HepG2 (cell line): Measurements from ENCODE around the gene CRNN. TPM values are rescaled to one million over a fixed set of nuclear protein-coding genes. Genes with fewer than 3 reads are reported as not detected.

Source experiments
- ATAC-seq: fragments of 200-7000 bp; cut with Tn5 transposase; 3 replicates; pipeline ENCODE4 v1.9.1; 2020; ENCODE audit warnings: mild to moderate bottlenecking, moderate library complexity
- BruUV-seq: library from RNA; stranded (reverse); fragments of 400-500 nt; replicated peaks from 2 replicates; lab custom pipeline; 2021; lab: Mats Ljungman, UMichigan
- CTCF ChIA-PET: fragments of 300-600 bp; formaldehyde crosslinking; extraction: SDS; loops from one replicate; lab custom pipeline; 2021; ENCODE audit warnings: low total read pairs, inconsistent platforms, low intra/inter-chr PET ratio; lab: Yijun Ruan, JAX
- POLR2A ChIA-PET: fragments of 350-600 bp; sonication (Branson Sonifier 250); formaldehyde crosslinking; loops from one replicate; lab custom pipeline; 2020; ENCODE audit warnings: antibody characterized with exemption, inconsistent platforms; lab: Yijun Ruan, JAX
- DNase-seq: peaks from one replicate; pipeline ENCODE4 v3.0.0-alpha.2; 2015; ENCODE audit warnings: low spot score
- FAIRE-seq: peaks from 3 replicates; lab custom pipeline; 2011; peaks lifted over from hg19 to GRCh38; lab: Jason Lieb, UNC
- H2AFZ ChIP-seq: one replicate; pipeline ENCODE4 v1.6.1; 2011; ENCODE audit warnings: low read length, inconsistent platforms
- H3K27ac ChIP-seq: fragments of 300-600 bp; 3 replicates; pipeline ENCODE4 v1.8.0; 2011; ENCODE audit warnings: mixed run types, mild to moderate bottlenecking, mixed read lengths, low read length, inconsistent platforms; ENCODE audit not compliant: insufficient read depth; ENCODE audit errors: extremely low read length
- H3K27me3 ChIP-seq, 2 experiments: fragments of 200-600 bp in 1 of 2; 2 replicates in 1 of 2; 3 replicates in 1 of 2; pipeline versions ENCODE4 v1.6.0 to v1.8.0; 2011; ENCODE audit warnings: low read length in 2 of 2, mild to moderate bottlenecking in 2 of 2, moderate library complexity in 2 of 2, inconsistent platforms in 1 of 2; ENCODE audit not compliant: insufficient read depth in 2 of 2, control insufficient read depth in 1 of 2
- H3K36me3 ChIP-seq, 2 experiments: fragments of 200-600 bp in 1 of 2; replicated peaks in 1 of 2; 2 replicates in 1 of 2; 3 replicates in 1 of 2; pipeline versions ENCODE4 v1.5.1 to v1.8.0; 2011; ENCODE audit warnings: low read length in 2 of 2, inconsistent platforms in 1 of 2; ENCODE audit not compliant: insufficient read depth in 2 of 2, control insufficient read depth in 1 of 2
- H3K4me1 ChIP-seq: 2 replicates; pipeline ENCODE4 v1.5.1; 2012; ENCODE audit warnings: low read length, inconsistent platforms; ENCODE audit not compliant: insufficient read depth
- H3K4me2 ChIP-seq: 2 replicates; pipeline ENCODE4 v1.6.0; 2011; ENCODE audit warnings: low read depth, low read length, inconsistent platforms
- H3K4me3 ChIP-seq, 3 experiments: fragments of 200-600 bp in 1 of 3; sonication (generic), shearing (Covaris generic) in 1 of 3; replicated peaks in 1 of 3; 2 replicates each; pipeline ENCODE4 v1.5.1; 2011 to 2016; ENCODE audit warnings: low read length in 3 of 3, inconsistent platforms in 2 of 3, low read depth in 2 of 3, mild to moderate bottlenecking in 2 of 3, control low read depth in 1 of 3, mixed read lengths in 1 of 3; ENCODE audit not compliant: insufficient read depth in 1 of 3
- H3K79me2 ChIP-seq: one replicate; pipeline ENCODE4 v1.6.1; 2011; ENCODE audit warnings: low read length, inconsistent platforms; ENCODE audit not compliant: insufficient read depth
- H3K9ac ChIP-seq: 2 replicates; pipeline ENCODE4 v1.6.0; 2011; ENCODE audit warnings: mild to moderate bottlenecking, low read depth, low read length, inconsistent platforms; ENCODE audit not compliant: insufficient read depth
- H3K9me3 ChIP-seq: 2 replicates; pipeline ENCODE4 v1.5.1; 2012; ENCODE audit warnings: mild to moderate bottlenecking, low read length
- H4K20me1 ChIP-seq: 2 replicates; pipeline ENCODE4 v1.6.0; 2011; ENCODE audit warnings: inconsistent platforms, mild to moderate bottlenecking, low read length, moderate library complexity; ENCODE audit not compliant: insufficient read depth
- MYNN ChIP-seq: sonication (generic); formaldehyde crosslinking; IDR thresholded peaks from 2 replicates; pipeline ENCODE4 v1.4.0; 2020; ENCODE audit warnings: mild to moderate bottlenecking, low read depth, missing genetic modification reagents
- NCOA1 ChIP-seq: sonication (generic); formaldehyde crosslinking; IDR thresholded peaks from 2 replicates; pipeline ENCODE4 v1.9.0; 2021; ENCODE audit warnings: missing genetic modification reagents
- SNRNP70 ChIP-seq: fragments of 200-400 bp; formaldehyde crosslinking; IDR thresholded peaks from 2 replicates; pipeline ENCODE4 v1.6.1; 2017; ENCODE audit warnings: mild to moderate bottlenecking, low read depth, low read length, moderate library complexity
- SP5 ChIP-seq: IDR thresholded peaks from 2 replicates; pipeline ENCODE4 v1.6.1; 2016; ENCODE audit warnings: low read depth, borderline replicate concordance
- ZNF230 ChIP-seq: sonication (generic); formaldehyde crosslinking; IDR thresholded peaks from 2 replicates; pipeline ENCODE4 v1.4.0; 2020; ENCODE audit warnings: mild to moderate bottlenecking, missing genetic modification reagents
- ZNF282 ChIP-seq: fragments of 450-650 bp; IDR thresholded peaks from 2 replicates; pipeline ENCODE4 v1.6.1; 2018; ENCODE audit not compliant: partially characterized antibody
- WGBS: methylation state at CpG from one replicate; pipeline ENCODE4 v1.1.6; 2017; ENCODE audit warnings: low lambda C conversion rate; 5-methylcytosine and 5-hydroxymethylcytosine counted together
- in situ Hi-C: cut with HindIII; loops from 2 replicates; pipeline ENCODE4 v1.10.0; 2017; ENCODE audit warnings: low pct_unique_long_range_greater_than_20kb; ENCODE audit not compliant: extremely low pct_ligation_motif_present
- intact Hi-C: fragments of 100-400 bp; cut with micrococcal nuclease; formaldehyde crosslinking; loops from one replicate; pipeline ENCODE4 v1.10.0; 2022; ENCODE audit not compliant: unreplicated experiment
- polyA plus RNA-seq, 8 experiments: library from polyadenylated mRNA; depleted of rRNA in 3 of 8; stranded (reverse) in 7 of 8; unstranded in 1 of 8; fragments of >200 nt; fragmentation: Illumina TruSeq in 4 of 8; extraction: Trizol in 4 of 8; gene quantifications; 2 replicates each; pipeline versions ENCODE4 v1.2.1 to v1.2.3, GENCODE V29; 2011 to 2016; ENCODE audit warnings: low read depth in 4 of 8, missing spikeins in 1 of 8, mixed read lengths in 1 of 8; ENCODE audit not compliant: insufficient read depth in 1 of 8
- total RNA-seq, 5 experiments: library from RNA; depleted of rRNA; stranded (reverse); fragments of >200 nt; fragmentation: Illumina TruSeq; extraction: Trizol; gene quantifications; 2 replicates each; pipeline ENCODE4 v1.2.3, GENCODE V29; 2016; ENCODE audit warnings: low read depth in 1 of 5
- TF ChIP-seq, protein P1 (sequence below): sonication (generic); formaldehyde crosslinking; conservative IDR thresholded peaks from 2 replicates; pipeline ENCODE4 v1.4.0; 2020; ENCODE audit warnings: mild to moderate bottlenecking, missing genetic modification reagents, moderate library complexity
- TF ChIP-seq, protein P2 (sequence below): conservative IDR thresholded peaks from 2 replicates; pipeline ENCODE4 v1.6.1; 2018; ENCODE audit warnings: missing genetic modification reagents
- TF ChIP-seq, protein P3 (sequence below): sonication (generic); formaldehyde crosslinking; IDR thresholded peaks from 2 replicates; pipeline ENCODE4 v1.5.0; 2020; ENCODE audit warnings: missing genetic modification reagents

CRNN gene
- total and polyA plus RNA-seq, 2 of the 13 experiments (the other 11 are each of a cell fraction or from before 2014, with no cell fraction given): not detected

DNA sequence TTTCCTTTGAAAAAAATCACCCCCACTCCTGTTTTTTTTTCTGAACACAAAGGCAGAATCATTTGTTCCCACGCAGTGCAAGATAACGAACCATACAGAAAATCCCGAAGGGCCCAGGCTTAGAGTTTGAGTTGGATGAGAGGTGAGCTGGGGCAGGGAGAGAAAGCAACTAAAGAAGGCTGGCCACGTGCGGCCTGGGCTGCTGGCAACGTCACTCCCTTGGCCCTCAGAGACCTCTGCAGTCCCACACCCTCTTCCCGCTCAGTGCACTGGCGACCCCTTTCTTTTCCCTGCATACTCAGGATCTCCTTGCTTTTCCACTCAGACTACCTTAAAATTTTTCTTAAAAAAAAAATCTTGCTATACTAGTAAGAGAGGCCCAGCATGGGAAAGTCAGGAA is 28.2 kb upstream of the CRNN start (continued):
- TF ChIP-seq, protein P1, sequence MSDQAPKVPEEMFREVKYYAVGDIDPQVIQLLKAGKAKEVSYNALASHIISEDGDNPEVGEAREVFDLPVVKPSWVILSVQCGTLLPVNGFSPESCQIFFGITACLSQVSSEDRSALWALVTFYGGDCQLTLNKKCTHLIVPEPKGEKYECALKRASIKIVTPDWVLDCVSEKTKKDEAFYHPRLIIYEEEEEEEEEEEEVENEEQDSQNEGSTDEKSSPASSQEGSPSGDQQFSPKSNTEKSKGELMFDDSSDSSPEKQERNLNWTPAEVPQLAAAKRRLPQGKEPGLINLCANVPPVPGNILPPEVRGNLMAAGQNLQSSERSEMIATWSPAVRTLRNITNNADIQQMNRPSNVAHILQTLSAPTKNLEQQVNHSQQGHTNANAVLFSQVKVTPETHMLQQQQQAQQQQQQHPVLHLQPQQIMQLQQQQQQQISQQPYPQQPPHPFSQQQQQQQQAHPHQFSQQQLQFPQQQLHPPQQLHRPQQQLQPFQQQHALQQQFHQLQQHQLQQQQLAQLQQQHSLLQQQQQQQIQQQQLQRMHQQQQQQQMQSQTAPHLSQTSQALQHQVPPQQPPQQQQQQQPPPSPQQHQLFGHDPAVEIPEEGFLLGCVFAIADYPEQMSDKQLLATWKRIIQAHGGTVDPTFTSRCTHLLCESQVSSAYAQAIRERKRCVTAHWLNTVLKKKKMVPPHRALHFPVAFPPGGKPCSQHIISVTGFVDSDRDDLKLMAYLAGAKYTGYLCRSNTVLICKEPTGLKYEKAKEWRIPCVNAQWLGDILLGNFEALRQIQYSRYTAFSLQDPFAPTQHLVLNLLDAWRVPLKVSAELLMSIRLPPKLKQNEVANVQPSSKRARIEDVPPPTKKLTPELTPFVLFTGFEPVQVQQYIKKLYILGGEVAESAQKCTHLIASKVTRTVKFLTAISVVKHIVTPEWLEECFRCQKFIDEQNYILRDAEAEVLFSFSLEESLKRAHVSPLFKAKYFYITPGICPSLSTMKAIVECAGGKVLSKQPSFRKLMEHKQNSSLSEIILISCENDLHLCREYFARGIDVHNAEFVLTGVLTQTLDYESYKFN (CRISPR knock-in tag): no peak
- TF ChIP-seq SP5 (CRISPR knock-in tag): no peak
- TF ChIP-seq ZNF230 (CRISPR knock-in tag): no peak

DNA sequence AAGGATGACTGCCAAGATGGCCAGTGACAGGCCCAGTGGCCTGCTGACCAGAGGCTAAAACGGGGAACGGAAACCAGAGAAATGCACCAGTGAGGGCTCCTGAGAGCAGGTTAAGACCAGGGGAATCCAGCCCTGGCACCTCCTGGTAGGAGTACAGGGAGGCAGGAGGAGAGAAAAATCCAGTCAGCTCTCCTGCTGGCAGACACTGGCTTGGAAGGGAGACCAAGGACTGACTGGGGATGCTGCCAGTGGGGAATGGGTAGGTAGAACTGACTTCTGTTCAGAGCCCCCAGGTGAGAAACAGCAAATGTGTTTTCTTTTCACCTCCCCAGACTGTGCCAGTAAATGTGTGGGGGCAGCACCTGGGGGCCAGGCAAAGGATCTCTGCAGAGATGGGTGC is 27.7 kb upstream of the CRNN start:
- DNase-seq (no peak), FAIRE-seq (no peak)
- in situ Hi-C loops: loop anchor here (10.0 kb wide), 2 partner anchors 257 to 387 kb away; no protein-coding TSS in a partner anchor
- TF ChIP-seq SNRNP70: no peak
- TF ChIP-seq, protein P2, sequence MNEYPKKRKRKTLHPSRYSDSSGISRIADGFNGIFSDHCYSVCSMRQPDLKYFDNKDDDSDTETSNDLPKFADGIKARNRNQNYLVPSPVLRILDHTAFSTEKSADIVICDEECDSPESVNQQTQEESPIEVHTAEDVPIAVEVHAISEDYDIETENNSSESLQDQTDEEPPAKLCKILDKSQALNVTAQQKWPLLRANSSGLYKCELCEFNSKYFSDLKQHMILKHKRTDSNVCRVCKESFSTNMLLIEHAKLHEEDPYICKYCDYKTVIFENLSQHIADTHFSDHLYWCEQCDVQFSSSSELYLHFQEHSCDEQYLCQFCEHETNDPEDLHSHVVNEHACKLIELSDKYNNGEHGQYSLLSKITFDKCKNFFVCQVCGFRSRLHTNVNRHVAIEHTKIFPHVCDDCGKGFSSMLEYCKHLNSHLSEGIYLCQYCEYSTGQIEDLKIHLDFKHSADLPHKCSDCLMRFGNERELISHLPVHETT: no peak
- no peak for TF ChIP-seq MYNN (CRISPR knock-in tag)
- TF ChIP-seq, protein P3, sequence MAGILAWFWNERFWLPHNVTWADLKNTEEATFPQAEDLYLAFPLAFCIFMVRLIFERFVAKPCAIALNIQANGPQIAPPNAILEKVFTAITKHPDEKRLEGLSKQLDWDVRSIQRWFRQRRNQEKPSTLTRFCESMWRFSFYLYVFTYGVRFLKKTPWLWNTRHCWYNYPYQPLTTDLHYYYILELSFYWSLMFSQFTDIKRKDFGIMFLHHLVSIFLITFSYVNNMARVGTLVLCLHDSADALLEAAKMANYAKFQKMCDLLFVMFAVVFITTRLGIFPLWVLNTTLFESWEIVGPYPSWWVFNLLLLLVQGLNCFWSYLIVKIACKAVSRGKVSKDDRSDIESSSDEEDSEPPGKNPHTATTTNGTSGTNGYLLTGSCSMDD (CRISPR knock-in tag): no peak
- no peak for TF ChIP-seq ZNF282
- TF ChIP-seq NCOA1 (CRISPR knock-in tag): no peak
- TF ChIP-seq, all 625 proteins: peak for 0
- intact Hi-C loops: loop anchor here (1.0 kb wide), 1 partner anchor 42 kb away; no protein-coding TSS in a partner anchor
- CTCF ChIA-PET: interaction anchor here (0.8 to 1.9 kb wide), 2 partner anchors 43 to 389 kb away, joined by 5 to 12 read pairs; no protein-coding TSS in a partner anchor
- Histone ChIP-seq H3K79me2 (no peaks in the 10 kb centered on the region), H2AFZ (no peak overlapping the region), H3K4me1 (no peaks in the 10 kb centered on the region), H3K27ac (no peak overlapping the region), H3K4me3 (no peak overlapping the region), H3K4me2 (no peak overlapping the region), H3K27me3 (peaks cover 0 to 4% of the 10 kb centered on the region in 2 experiments; a peak in 2 of 5 replicates), H3K9ac (no peak overlapping the region), H3K9me3 (no peaks in the 10 kb centered on the region), H4K20me1 (no peaks in the 10 kb centered on the region), H3K36me3 (no peaks in the 10 kb centered on the region)
- no peak for ATAC-seq
- BruUV-seq: no TSS peak
- WGBS: 38% methylated on average over 2 of the region's 2 CpGs
- POLR2A ChIA-PET: no interaction called here
